Adrenal gland (tissue), 12 donors: ENCODE results near the gene ASPDH. TPM values are rescaled to one million over a fixed set of nuclear protein-coding genes. Genes with fewer than 3 reads are reported as not detected.

Source experiments
- DNase-seq, 7 donors: peaks; one replicate each; pipeline ENCODE4 v3.0.0-alpha.2; 2019 to 2020
- H3K27ac ChIP-seq, 5 donors: fragments of 200-600 bp; sonication (generic) in 4 of 5; 1 replicate in 3 of 5; 2 replicates in 2 of 5; pipeline versions ENCODE4 v1.5.1 to v1.8.0; 2016 to 2020; ENCODE audit warnings: mild to moderate bottlenecking in 1 of 5
- H3K27me3 ChIP-seq: fragments of 200-600 bp; 2 replicates; pipeline ENCODE4 v1.8.0; 2021
- H3K36me3 ChIP-seq, 2 donors: fragments of 200-600 bp; replicated peaks in 1 of 2; 1 replicate in 1 of 2; 2 replicates in 1 of 2; pipeline versions ENCODE4 v1.5.1 to v1.8.0; 2018 to 2022
- H3K4me1 ChIP-seq, 2 donors: fragments of 200-600 bp; replicated peaks in 1 of 2; 1 replicate in 1 of 2; 2 replicates in 1 of 2; pipeline versions ENCODE4 v1.5.1 to v1.8.0; 2018 to 2021
- H3K4me3 ChIP-seq, 4 donors: fragments of 200-600 bp; sonication (generic) in 3 of 4; one replicate each; pipeline ENCODE4 v1.5.1; 2016 to 2018
- H3K9me3 ChIP-seq, 3 donors: fragments of 200-600 bp; sonication (generic) in 1 of 3; replicated peaks in 1 of 3; 1 replicate in 2 of 3; 2 replicates in 1 of 3; pipeline versions ENCODE4 v1.5.1 to v1.8.0; 2016 to 2021
- POLR2A ChIP-seq, 2 donors: fragments of 450-650 bp; IDR thresholded peaks; one replicate each; pipeline ENCODE4 v1.6.1; 2017; ENCODE audit warnings: antibody characterized with exemption in 2 of 2, mild to moderate bottlenecking in 2 of 2, moderate library complexity in 1 of 2
- WGBS, 4 donors: extraction: QIAGEN DNeasy Blood & Tissue Kit in 2 of 4; methylation state at CpG; one replicate each; pipeline versions ENCODE4 v1.1.5 to v1.1.7; 2013 to 2017; 5-methylcytosine and 5-hydroxymethylcytosine counted together
- intact Hi-C, 2 donors: fragments of 100-400 bp; cut with DNase I; formaldehyde crosslinking; loops; one replicate each; pipeline versions ENCODE4 v1.14.1 to v1.15.0; 2022 to 2023
- polyA plus RNA-seq, 3 donors: library from polyadenylated mRNA; stranded (reverse); fragments of 200-250 nt in 2 of 3; fragments of 350-450 nt in 1 of 3; fragmentation: Illumina TruSeq in 1 of 3; extraction: RNeasy Lipid Tissue Mini Kit (QIAGEN cat#74804) in 1 of 3; gene quantifications; one replicate each; pipeline ENCODE4 v1.2.3, GENCODE V29; 2013 to 2014
- total RNA-seq, 9 donors: library from RNA; depleted of rRNA in 4 of 9; stranded (reverse); fragments of >200 nt in 4 of 9; fragments of 120-200 nt in 1 of 9; fragmentation: NEBNext Ultra II Directional in 1 of 9; extraction: Animal tissue kit (Norgen Biotek cat#: 25700) in 1 of 9; gene quantifications; one replicate each; pipeline versions ENCODE4 v1.1.0 to v1.2.4, GENCODE V29; 2013 to 2023
- TF ChIP-seq, protein P1 (sequence below), 6 experiments: fragments of 450-650 bp in 4 of 6; fragments of 200-600 bp in 2 of 6; sonication (generic) in 1 of 6; IDR thresholded peaks; 1 replicate in 5 of 6; 2 replicates in 1 of 6; pipeline versions ENCODE4 v1.5.1 to v1.8.0; 2016 to 2021; ENCODE audit warnings: antibody characterized with exemption in 6 of 6, mild to moderate bottlenecking in 2 of 6, moderate library complexity in 1 of 6
- donor health status: healthy with polysubstance abuse.
- donor health status: Bipolar disorder and iron deficiency.
- donor health status: DM: yes; HTN: yes; CAD: no.
- donor health status: DM: no; HTN: no; CAD: no.
- donor health status: DM: no; HTN: no; CAD: no.
- donor health status: DM: yes; HTN: yes; CAD: no.

Gene ASPDH
- total and polyA plus RNA-seq, 12 donors: 0.38 to 30.5 (median 1.7) TPM; not detected in 4

DNA sequence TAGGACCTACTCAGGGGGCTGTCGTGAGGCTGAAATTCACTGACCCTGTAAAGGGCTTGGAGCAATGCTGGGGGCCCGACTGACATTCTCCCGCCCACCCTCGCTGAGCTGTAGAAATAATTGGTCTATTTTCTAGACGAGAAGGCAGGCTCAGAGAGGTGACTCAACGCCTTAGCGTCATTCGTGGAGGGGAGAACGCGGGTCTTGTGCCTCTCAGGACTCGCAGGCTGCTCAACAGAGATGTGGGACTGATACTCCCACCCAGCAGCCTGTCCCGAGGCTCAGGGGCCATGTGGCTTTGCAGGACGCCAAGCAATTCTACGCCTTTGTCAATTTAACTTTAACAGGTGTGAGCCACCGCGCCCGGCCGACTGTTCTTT, 23.6 kb upstream of the ASPDH start:
- TF ChIP-seq POLR2A (IDR thresholded peaks at IDR 0.05): no peak
- TF ChIP-seq, protein P1, sequence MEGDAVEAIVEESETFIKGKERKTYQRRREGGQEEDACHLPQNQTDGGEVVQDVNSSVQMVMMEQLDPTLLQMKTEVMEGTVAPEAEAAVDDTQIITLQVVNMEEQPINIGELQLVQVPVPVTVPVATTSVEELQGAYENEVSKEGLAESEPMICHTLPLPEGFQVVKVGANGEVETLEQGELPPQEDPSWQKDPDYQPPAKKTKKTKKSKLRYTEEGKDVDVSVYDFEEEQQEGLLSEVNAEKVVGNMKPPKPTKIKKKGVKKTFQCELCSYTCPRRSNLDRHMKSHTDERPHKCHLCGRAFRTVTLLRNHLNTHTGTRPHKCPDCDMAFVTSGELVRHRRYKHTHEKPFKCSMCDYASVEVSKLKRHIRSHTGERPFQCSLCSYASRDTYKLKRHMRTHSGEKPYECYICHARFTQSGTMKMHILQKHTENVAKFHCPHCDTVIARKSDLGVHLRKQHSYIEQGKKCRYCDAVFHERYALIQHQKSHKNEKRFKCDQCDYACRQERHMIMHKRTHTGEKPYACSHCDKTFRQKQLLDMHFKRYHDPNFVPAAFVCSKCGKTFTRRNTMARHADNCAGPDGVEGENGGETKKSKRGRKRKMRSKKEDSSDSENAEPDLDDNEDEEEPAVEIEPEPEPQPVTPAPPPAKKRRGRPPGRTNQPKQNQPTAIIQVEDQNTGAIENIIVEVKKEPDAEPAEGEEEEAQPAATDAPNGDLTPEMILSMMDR (IDR thresholded peaks at IDR 0.05): no peak
- no peak overlapping the region for H3K27ac ChIP-seq

DNA sequence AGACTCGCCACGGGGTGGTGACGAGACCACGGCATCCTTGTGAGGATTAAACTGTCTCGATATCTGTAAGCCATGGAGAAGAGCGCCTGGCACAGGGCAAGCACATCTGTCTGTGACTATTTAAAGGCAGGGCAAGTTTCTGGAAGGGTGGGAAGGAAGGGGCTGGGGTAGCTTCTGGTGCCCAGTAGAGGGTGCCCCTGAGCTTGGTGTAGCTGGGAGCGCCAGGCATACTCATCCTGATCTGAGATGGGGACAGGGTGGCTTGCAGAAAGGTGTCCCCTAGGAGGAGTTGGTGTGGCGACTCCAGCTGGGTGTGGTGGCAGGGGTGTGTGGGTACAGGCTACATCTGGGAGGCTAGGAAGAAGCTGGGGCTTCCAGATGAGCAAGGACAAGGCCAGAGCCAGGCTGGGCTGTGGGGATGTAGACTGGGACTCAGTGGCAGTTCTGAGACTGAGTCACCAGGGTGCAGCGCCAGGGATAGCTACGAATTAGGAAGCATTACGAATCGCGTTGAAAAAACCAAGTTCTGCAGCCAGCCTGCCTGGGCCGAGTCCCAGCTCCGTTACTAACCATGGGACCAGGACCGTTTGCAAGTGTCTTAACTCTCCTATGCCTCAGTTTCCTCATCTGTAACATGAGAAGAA, 23.1 kb upstream of the ASPDH start:
- H3K9me3 ChIP-seq: peaks cover 0 to 3% (median 0%) of the 10 kb centered on the region in 3 donors
- DNase-seq: no peak
- no peaks in the 10 kb centered on the region for H3K36me3 ChIP-seq
- no peak for TF ChIP-seq POLR2A (IDR thresholded peaks at IDR 0.05)
- TF ChIP-seq, protein P1 (IDR thresholded peaks at IDR 0.05): no peak
- intact Hi-C loops: loop anchor here in 1 of 2 donors (5.0 kb wide), 1 partner anchor 241 kb away; no protein-coding TSS in a partner anchor
- H3K27ac ChIP-seq: no peak overlapping the region
- H3K4me1 ChIP-seq: no peaks in the 10 kb centered on the region
- WGBS, 4 donors: 84 to 87% (median 85%) methylated on average over 13 to 16 of the region's 16 CpGs
- H3K27me3 ChIP-seq: peaks cover 4% of the 10 kb centered on the region
- H3K4me3 ChIP-seq: no peak overlapping the region

More for the DNA sequence above, 23.6 kb upstream of the ASPDH start:
- intact Hi-C loops: loop anchor here in 1 of 2 donors (5.0 kb wide), 1 partner anchor 240 kb away; no protein-coding TSS in a partner anchor
- no peaks in the 10 kb centered on the region for H3K4me1 ChIP-seq
- H3K9me3 ChIP-seq: peaks cover 0 to 3% (median 0%) of the 10 kb centered on the region in 3 donors
- H3K27me3 ChIP-seq: peaks cover 4% of the 10 kb centered on the region
- H3K36me3 ChIP-seq: no peaks in the 10 kb centered on the region
- H3K4me3 ChIP-seq: no peak overlapping the region
- DNase-seq: no peak
- 67 to 77% (median 73%) methylated on average over 9 to 18 of the region's 18 CpGs for WGBS, 4 donors

DNA sequence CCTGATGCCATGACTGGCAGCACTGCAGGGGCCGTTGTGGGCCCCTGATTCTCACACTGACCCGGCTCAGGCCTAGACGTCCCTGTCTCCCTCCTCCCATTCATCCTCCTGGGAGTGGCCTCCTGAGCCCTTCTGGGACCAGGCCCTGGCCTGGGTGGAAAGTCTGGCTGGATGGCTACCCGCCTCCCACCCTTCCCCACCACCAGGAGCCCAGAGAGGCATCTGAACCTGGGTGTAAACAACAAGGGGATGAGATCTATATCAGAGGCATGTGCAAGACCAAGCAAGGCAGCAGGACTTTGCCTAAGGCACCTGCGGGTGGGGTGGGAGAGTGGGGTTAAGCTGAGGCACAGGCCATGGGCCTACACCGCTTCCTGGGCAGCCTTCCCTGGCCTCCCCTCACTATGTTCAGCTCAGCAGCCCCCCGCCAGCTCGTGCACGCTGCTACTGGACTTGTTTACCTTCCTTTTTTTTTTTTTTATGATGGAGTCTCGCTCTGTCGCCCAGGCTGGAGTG, 22.0 kb upstream of the ASPDH start:
- Histone ChIP-seq H3K27me3 (peaks cover 4% of the 10 kb centered on the region), H3K4me3 (no peak overlapping the region), H3K27ac (peak overlapping the region in 1 of 5 donors; percentile 14), H3K9me3 (peaks cover 0 to 3% (median 0%) of the 10 kb centered on the region in 3 donors), H3K36me3 (no peaks in the 10 kb centered on the region), H3K4me1 (no peaks in the 10 kb centered on the region)
- no peak for DNase-seq
- TF ChIP-seq, protein P1 (IDR thresholded peaks at IDR 0.05): no peak
- TF ChIP-seq POLR2A (IDR thresholded peaks at IDR 0.05): no peak
- 73 to 87% (median 77%) methylated on average over 10 to 11 of the region's 11 CpGs for WGBS, 4 donors
- intact Hi-C loops: loop anchor here in 1 of 2 donors (5.0 kb wide), 1 partner anchor 242 kb away; no protein-coding TSS in a partner anchor

DNA sequence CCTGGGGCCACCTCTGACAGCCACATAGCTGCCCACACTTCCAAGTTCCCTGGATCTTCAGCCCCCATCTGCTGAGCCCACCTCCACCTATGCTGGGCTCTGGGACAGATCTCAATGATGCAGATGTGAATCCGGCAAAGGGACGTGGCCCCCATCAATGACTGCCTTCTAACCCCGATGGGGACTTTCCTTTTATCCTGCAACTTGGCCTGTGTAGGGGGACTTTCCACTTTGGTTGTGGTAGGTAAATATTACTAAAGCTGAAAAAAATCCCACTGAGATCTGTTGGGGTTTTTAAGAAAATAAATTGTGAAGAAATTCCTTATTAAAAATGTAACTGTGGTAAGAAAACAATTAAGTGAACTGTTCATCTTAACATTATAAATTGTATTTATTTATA, 20.8 kb upstream of the ASPDH start:
- no peak overlapping the region for H3K27ac ChIP-seq

More for the DNA sequence above, 20.8 kb upstream of the ASPDH start:
- Histone ChIP-seq H3K4me1 (no peaks in the 10 kb centered on the region), H3K9me3 (peaks cover 0 to 3% (median 0%) of the 10 kb centered on the region in 3 donors), H3K27me3 (peaks cover 4% of the 10 kb centered on the region), H3K36me3 (no peaks in the 10 kb centered on the region), H3K4me3 (no peak overlapping the region)
- no peak for DNase-seq
- 93 to 97% (median 95%) methylated on average over 3 of the region's 3 CpGs for WGBS, 4 donors
- intact Hi-C loops: no loop called here
- TF ChIP-seq, protein P1 (IDR thresholded peaks at IDR 0.05): no peak
- no peak for TF ChIP-seq POLR2A (IDR thresholded peaks at IDR 0.05)
